ENCODE data around the gene GDI2. TPM values are rescaled to one million over a fixed set of nuclear protein-coding genes. Genes with fewer than 3 reads are reported as not detected.

The GDI2 gene
- total RNA-seq, 1 experiment from 2014 or later = 321 TPM

GRCh38 chr10:5775685-5776084, 37.5 kb downstream of the GDI2 start:
- H3K4me3 Mint-ChIP-seq = no peak overlapping the region
- CTCF ChIA-PET = interaction anchor here (0.9 to 2.1 kb wide), 9 partner anchors 19 to 114 kb away, joined by 3 to 7 read pairs (median 4); partner anchors contain the start of genes ANKRD16 and FBH1
- TF ChIP-seq NFYB (CRISPR knock-in tag; conservative IDR thresholded peaks at IDR 0.05; ENCODE audit: low read depth) (no peak), NFE2L1 (CRISPR knock-in tag; IDR thresholded peaks at IDR 0.05) (no peak), CREM (CRISPR knock-in tag; IDR thresholded peaks at IDR 0.05) (no peak), SMAD4 (CRISPR knock-in tag; IDR thresholded peaks at IDR 0.05) (no peak), TCF7 (CRISPR knock-in tag; IDR thresholded peaks at IDR 0.05; ENCODE audit: low read depth) (no peak), NR1H2 (CRISPR knock-in tag; IDR thresholded peaks at IDR 0.05) (no peak), STAT6 (CRISPR knock-in tag; conservative IDR thresholded peaks at IDR 0.05; ENCODE audit: low read depth) (no peak), MLX (CRISPR knock-in tag; IDR thresholded peaks at IDR 0.05) (no peak), TP53 (CRISPR knock-in tag; IDR thresholded peaks at IDR 0.05) (no peak), ATF2 (CRISPR knock-in tag; IDR thresholded peaks at IDR 0.05; ENCODE audit: borderline replicate concordance, low read depth) (no peak)
- peaks cover 61% of the 10 kb centered on the region for H3K36me3 Mint-ChIP-seq
- H3K27me3 Mint-ChIP-seq (ENCODE audit: low read depth) = no peaks in the 10 kb centered on the region
- POLR2A ChIA-PET = no interaction called here
- H3K27ac Mint-ChIP-seq = peak overlapping the region; percentile 57
- H3K9me3 Mint-ChIP-seq = no peaks in the 10 kb centered on the region
- H3K4me1 Mint-ChIP-seq = peaks cover 16% of the 10 kb centered on the region
- peak; percentile 12; the same call in 1 of the 2 replicates for ATAC-seq
- no peak for DNase-seq (ENCODE audit: low spot score)

GRCh38 chr10:5774987-5775620, 38.1 kb downstream of the GDI2 start:
- POLR2A ChIA-PET = no interaction called here
- Mint-ChIP-seq H3K27ac (peak overlapping the region; percentile 80), H3K36me3 (peaks cover 60% of the 10 kb centered on the region), H3K4me1 (peaks cover 16% of the 10 kb centered on the region), H3K27me3 (ENCODE audit: low read depth) (no peaks in the 10 kb centered on the region), H3K4me3 (no peak overlapping the region), H3K9me3 (no peaks in the 10 kb centered on the region)
- ATAC-seq = no peak
- CTCF ChIA-PET = interaction anchor here (1.0 to 2.1 kb wide), 2 partner anchors 19 to 115 kb away, joined by 4 to 7 read pairs; partner anchors contain the start of genes ANKRD16 and FBH1
- no peak for TF ChIP-seq AR (CRISPR knock-in tag; IDR thresholded peaks at IDR 0.05)
- no peak for TF ChIP-seq ZNF671 (CRISPR knock-in tag; IDR thresholded peaks at IDR 0.05)
- TF ChIP-seq TP53 (CRISPR knock-in tag; IDR thresholded peaks at IDR 0.05) = no peak
- TF ChIP-seq ZNF317 (CRISPR knock-in tag; IDR thresholded peaks at IDR 0.05; ENCODE audit: borderline replicate concordance, low read depth) = no peak
- TF ChIP-seq CREB1 (CRISPR knock-in tag; IDR thresholded peaks at IDR 0.05) = no peak
- no peak for TF ChIP-seq ZNF219 (CRISPR knock-in tag; IDR thresholded peaks at IDR 0.05; ENCODE audit: borderline replicate concordance)
- TF ChIP-seq IRF2 (CRISPR knock-in tag; IDR thresholded peaks at IDR 0.05; ENCODE audit: borderline replicate concordance, low read depth) = no peak
- no peak for TF ChIP-seq SP1 (CRISPR knock-in tag; conservative IDR thresholded peaks at IDR 0.05)
- no peak for TF ChIP-seq JUN (CRISPR knock-in tag; IDR thresholded peaks at IDR 0.05)
- TF ChIP-seq MYBL2 (CRISPR knock-in tag; IDR thresholded peaks at IDR 0.05) = no peak
- DNase-seq (ENCODE audit: low spot score) = no peak
